Ureter (tissue), 1 donor: ENCODE data around the gene DNAH1. TPM values are rescaled to one million over a fixed set of nuclear protein-coding genes. Genes with fewer than 3 reads are reported as not detected.

Experiments used
- DNase-seq: peaks from one replicate; pipeline ENCODE4 v3.0.0-alpha.2; 2020; ENCODE audit warnings: low spot score
- total RNA-seq: library from RNA; stranded (reverse); gene quantifications from one replicate; pipeline ENCODE4 v1.2.4, GENCODE V29; 2023
- donor health status: DM: yes; HTN: yes; CAD: no.

The DNAH1 gene
- total RNA-seq, 1 donor from 2014 or later, result 16.6 TPM

- no peak for DNase-seq
These were observed 41.3 kb downstream of the DNAH1 start for GRCh38 chr3:52357151-52358080.

GRCh38 chr3:52358362-52358940, 42.3 kb downstream of the DNAH1 start:
- no peak for DNase-seq

- no peak for DNase-seq
These were observed 43.2 kb downstream of the DNAH1 start for GRCh38 chr3:52359116-52359855.

- no peak for DNase-seq
These were observed 44.9 kb downstream of the DNAH1 start for GRCh38 chr3:52361011-52361410.

GRCh38 chr3:52361454-52361853, 45.3 kb downstream of the DNAH1 start:
- DNase-seq, result no peak

GRCh38 chr3:52361898-52362297, 45.8 kb downstream of the DNAH1 start:
- no peak for DNase-seq

GRCh38 chr3:52364322-52365035, 48.4 kb downstream of the DNAH1 start:
- no peak for DNase-seq

- DNase-seq, result no peak
These were observed 50.4 kb downstream of the DNAH1 start for GRCh38 chr3:52366527-52366926.

GRCh38 chr3:52367891-52368880, 52.1 kb downstream of the DNAH1 start:
- DNase-seq, result no peak

- DNase-seq, result no peak
These were observed 54.4 kb downstream of the DNAH1 start for GRCh38 chr3:52370531-52370930.

- no peak for DNase-seq
These were observed 56.8 kb downstream of the DNAH1 start for GRCh38 chr3:52372822-52373504.

GRCh38 chr3:52373676-52374075, 57.6 kb downstream of the DNAH1 start:
- DNase-seq, result no peak

- no peak for DNase-seq
These were observed 58.1 kb downstream of the DNAH1 start for GRCh38 chr3:52374173-52374572.

- DNase-seq, result no peak
These were observed 63.5 kb downstream of the DNAH1 start for GRCh38 chr3:52379610-52380009.

GRCh38 chr3:52380023-52380422, 63.9 kb downstream of the DNAH1 start:
- DNase-seq, result no peak

- no peak for DNase-seq
These were observed 65.5 kb downstream of the DNAH1 start for GRCh38 chr3:52381623-52382022.

GRCh38 chr3:52383446-52383845, 67.3 kb downstream of the DNAH1 start:
- no peak for DNase-seq

GRCh38 chr3:52384019-52384761, 68.1 kb downstream of the DNAH1 start:
- no peak for DNase-seq

- DNase-seq, result no peak
These were observed 69.0 kb downstream of the DNAH1 start for GRCh38 chr3:52385157-52385556.
